B cell (primary cell): ENCODE data around the gene CD40. TPM values are rescaled to one million over a fixed set of nuclear protein-coding genes. Genes with fewer than 3 reads are reported as not detected.

ENCODE experiments used
- ATAC-seq: fragments of 200-7000 bp; cut with Tn5 transposase; one replicate; pipeline ENCODE4 v1.10.0; 2021; ENCODE audit warnings: low read depth, mild to moderate bottlenecking, moderate number of reproducible peaks, moderate library complexity
- CTCF ChIA-PET: fragments of 350-600 bp; sonication (Branson Sonifier 250); formaldehyde crosslinking; loops from one replicate; lab custom pipeline; 2021; ENCODE audit warnings: antibody characterized with exemption, inconsistent platforms; lab: Charles Lee
- POLR2A ChIA-PET: fragments of 350-600 bp; sonication (Branson Sonifier 250); formaldehyde crosslinking; loops from one replicate; lab custom pipeline; 2021; ENCODE audit warnings: antibody characterized with exemption; lab: Charles Lee
- DNase-seq: peaks from one replicate; pipeline ENCODE4 v3.0.0; 2013
- H2AFZ ChIP-seq: 2 replicates; pipeline ENCODE4 v1.6.1; 2012; ENCODE audit warnings: mild to moderate bottlenecking, low read depth, low read length; ENCODE audit not compliant: insufficient read depth, poor library complexity, severe bottlenecking
- H3K27ac ChIP-seq, 2 donors: 1 replicate in 1 of 2; 2 replicates in 1 of 2; pipeline ENCODE4 v1.5.1; 2012 to 2013; ENCODE audit warnings: low read length in 2 of 2, mild to moderate bottlenecking in 2 of 2, moderate library complexity in 1 of 2
- H3K27me3 ChIP-seq, 4 experiments: fragments of 200-600 bp in 1 of 4; sonication (generic) in 1 of 4; replicated peaks in 1 of 4; 1 replicate in 2 of 4; 2 replicates in 2 of 4; pipeline versions ENCODE4 v1.6.1 to v1.7.0; 2013 to 2016; ENCODE audit warnings: low read length in 3 of 4, mild to moderate bottlenecking in 2 of 4, mixed read lengths in 1 of 4, moderate library complexity in 1 of 4; ENCODE audit not compliant: insufficient read depth in 4 of 4, control insufficient read depth in 3 of 4; ENCODE audit errors: control extremely low read depth in 1 of 4
- H3K36me3 ChIP-seq, 2 experiments: replicated peaks in 1 of 2; 1 replicate in 1 of 2; 2 replicates in 1 of 2; pipeline versions ENCODE4 v1.6.1 to v1.7.1; 2013; ENCODE audit warnings: low read length in 1 of 2; ENCODE audit not compliant: insufficient read depth in 2 of 2, control insufficient read depth in 1 of 2; ENCODE audit errors: control extremely low read depth in 1 of 2, extremely low read depth in 1 of 2
- H3K4me1 ChIP-seq, 2 donors: fragments of 200-600 bp in 1 of 2; sonication (generic) in 1 of 2; 1 replicate in 1 of 2; 2 replicates in 1 of 2; pipeline versions ENCODE4 v1.5.1 to v1.6.1; 2013 to 2017; ENCODE audit warnings: low read length in 2 of 2; ENCODE audit not compliant: control insufficient read depth in 2 of 2, insufficient read depth in 2 of 2
- H3K4me2 ChIP-seq: replicated peaks from 2 replicates; pipeline ENCODE3; 2012; ENCODE audit warnings: mild to moderate bottlenecking, low read depth, low read length; ENCODE audit not compliant: poor library complexity, severe bottlenecking
- H3K4me3 ChIP-seq, 5 experiments: fragments of 200-600 bp in 1 of 5; sonication (generic) in 1 of 5; 1 replicate in 3 of 5; 2 replicates in 2 of 5; pipeline versions ENCODE4 v1.5.1 to v1.7.0; 2011 to 2016; ENCODE audit warnings: low read length in 4 of 5, mild to moderate bottlenecking in 4 of 5, low read depth in 2 of 5, control low read depth in 1 of 5, moderate library complexity in 1 of 5; ENCODE audit not compliant: insufficient read depth in 1 of 5; ENCODE audit errors: control extremely low read depth in 1 of 5, extremely low read depth in 1 of 5
- H3K79me2 ChIP-seq: fragments of 200-600 bp; sonication (generic); one replicate; pipeline ENCODE4 v1.6.0; 2016; ENCODE audit warnings: low read length; ENCODE audit not compliant: control insufficient read depth, insufficient read depth
- H3K9ac ChIP-seq: fragments of 200-600 bp; sonication (generic); 2 replicates; pipeline ENCODE4 v1.6.1; 2017; ENCODE audit warnings: mild to moderate bottlenecking, low read length, moderate library complexity
- H3K9me3 ChIP-seq, 3 donors: one replicate each; pipeline versions ENCODE4 v1.6.1 to v1.7.1; 2013; ENCODE audit warnings: low read length in 2 of 3; ENCODE audit not compliant: control insufficient read depth in 2 of 3, insufficient read depth in 1 of 3; ENCODE audit errors: control extremely low read depth in 1 of 3
- H4K20me1 ChIP-seq: 2 replicates; pipeline ENCODE4 v1.6.0; 2012; ENCODE audit warnings: mild to moderate bottlenecking, low read length; ENCODE audit not compliant: insufficient read depth, control insufficient read depth, poor library complexity, severe bottlenecking
- H3K27ac Mint-ChIP-seq: one replicate; pipeline ENCODE4 v1.8.0; 2021; ENCODE audit warnings: mixed read lengths
- H3K27me3 Mint-ChIP-seq: one replicate; pipeline ENCODE4 v1.8.0; 2021; ENCODE audit warnings: mixed read lengths
- H3K4me1 Mint-ChIP-seq: one replicate; pipeline ENCODE4 v1.8.0; 2021; ENCODE audit warnings: mixed read lengths
- H3K4me3 Mint-ChIP-seq: one replicate; pipeline ENCODE4 v1.8.0; 2021; ENCODE audit warnings: mixed read lengths
- H3K9me3 Mint-ChIP-seq: one replicate; pipeline ENCODE4 v1.8.0; 2022; ENCODE audit warnings: mixed read lengths; ENCODE audit not compliant: insufficient read depth
- EZH2 ChIP-seq: IDR thresholded peaks from 2 replicates; pipeline ENCODE4 v1.6.1; 2012; ENCODE audit warnings: borderline replicate concordance, low read depth, mild to moderate bottlenecking, moderate library complexity, low read length; ENCODE audit not compliant: insufficient read depth, poor library complexity, severe bottlenecking
- WGBS: methylation state at CpG from one replicate; pipeline ENCODE4 v1.1.5; 2013; ENCODE audit warnings: missing lambda C conversion rate; ENCODE audit not compliant: insufficient coverage; 5-methylcytosine and 5-hydroxymethylcytosine counted together
- intact Hi-C: fragments of 100-400 bp; cut with micrococcal nuclease; formaldehyde crosslinking; loops from one replicate; pipeline ENCODE4 v1.10.0; 2022
- polyA plus RNA-seq: library from polyadenylated mRNA; depleted of rRNA; stranded (reverse); fragments of >200 nt; gene quantifications from 2 replicates; pipeline ENCODE4 v1.2.3, GENCODE V29; 2012
- total RNA-seq, 2 donors: library from RNA; stranded (reverse); fragments of 120-200 nt in 1 of 2; gene quantifications; 1 replicate in 1 of 2; 2 replicates in 1 of 2; pipeline versions ENCODE4 v1.2.3 to v1.2.4, GENCODE V29; 2013 to 2022
- TF ChIP-seq, protein P1 (sequence below): fragments of 200-600 bp; IDR thresholded peaks from one replicate; pipeline ENCODE4 v1.8.0; 2022; ENCODE audit warnings: antibody characterized with exemption, mild to moderate bottlenecking

CD40 gene
- total and polyA plus RNA-seq, 2 donors (not counting 1 experiment from before 2014, with no cell fraction given), result 210 to 215 TPM

GRCh38 chr20:46073024-46073423, 45.1 kb upstream of the CD40 start:
- no peaks in the 10 kb centered on the region for H3K9me3 ChIP-seq
- H3K4me1 ChIP-seq, result no peaks in the 10 kb centered on the region
- ChIA-PET CTCF (no interaction called here), POLR2A (no interaction called here)
- no peak overlapping the region for H2AFZ ChIP-seq
- ATAC-seq (no peak), DNase-seq (no peak)
- H3K27me3 ChIP-seq, result no peaks in the 10 kb centered on the region
- H3K9me3 Mint-ChIP-seq, result no peaks in the 10 kb centered on the region
- TF ChIP-seq EZH2, result no peak
- TF ChIP-seq, protein P1, sequence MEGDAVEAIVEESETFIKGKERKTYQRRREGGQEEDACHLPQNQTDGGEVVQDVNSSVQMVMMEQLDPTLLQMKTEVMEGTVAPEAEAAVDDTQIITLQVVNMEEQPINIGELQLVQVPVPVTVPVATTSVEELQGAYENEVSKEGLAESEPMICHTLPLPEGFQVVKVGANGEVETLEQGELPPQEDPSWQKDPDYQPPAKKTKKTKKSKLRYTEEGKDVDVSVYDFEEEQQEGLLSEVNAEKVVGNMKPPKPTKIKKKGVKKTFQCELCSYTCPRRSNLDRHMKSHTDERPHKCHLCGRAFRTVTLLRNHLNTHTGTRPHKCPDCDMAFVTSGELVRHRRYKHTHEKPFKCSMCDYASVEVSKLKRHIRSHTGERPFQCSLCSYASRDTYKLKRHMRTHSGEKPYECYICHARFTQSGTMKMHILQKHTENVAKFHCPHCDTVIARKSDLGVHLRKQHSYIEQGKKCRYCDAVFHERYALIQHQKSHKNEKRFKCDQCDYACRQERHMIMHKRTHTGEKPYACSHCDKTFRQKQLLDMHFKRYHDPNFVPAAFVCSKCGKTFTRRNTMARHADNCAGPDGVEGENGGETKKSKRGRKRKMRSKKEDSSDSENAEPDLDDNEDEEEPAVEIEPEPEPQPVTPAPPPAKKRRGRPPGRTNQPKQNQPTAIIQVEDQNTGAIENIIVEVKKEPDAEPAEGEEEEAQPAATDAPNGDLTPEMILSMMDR, result no peak
- H3K4me3 Mint-ChIP-seq, result no peak overlapping the region
- H3K27ac ChIP-seq, result no peak overlapping the region
- H3K4me2 ChIP-seq, result no peak overlapping the region
- H4K20me1 ChIP-seq, result peaks cover 84% of the 10 kb centered on the region
- H3K79me2 ChIP-seq, result peaks cover 25% of the 10 kb centered on the region
- no peak overlapping the region for H3K27ac Mint-ChIP-seq
- no peak overlapping the region for H3K9ac ChIP-seq
- intact Hi-C loops, result no loop called here
- no peak overlapping the region for H3K4me3 ChIP-seq
- H3K4me1 Mint-ChIP-seq, result peaks cover 2% of the 10 kb centered on the region
- WGBS, result 90% methylated on average over 2 of the region's 4 CpGs
- peaks cover 10 to 70% of the 10 kb centered on the region in 2 experiments for H3K36me3 ChIP-seq
- H3K27me3 Mint-ChIP-seq, result no peaks in the 10 kb centered on the region

DNA sequence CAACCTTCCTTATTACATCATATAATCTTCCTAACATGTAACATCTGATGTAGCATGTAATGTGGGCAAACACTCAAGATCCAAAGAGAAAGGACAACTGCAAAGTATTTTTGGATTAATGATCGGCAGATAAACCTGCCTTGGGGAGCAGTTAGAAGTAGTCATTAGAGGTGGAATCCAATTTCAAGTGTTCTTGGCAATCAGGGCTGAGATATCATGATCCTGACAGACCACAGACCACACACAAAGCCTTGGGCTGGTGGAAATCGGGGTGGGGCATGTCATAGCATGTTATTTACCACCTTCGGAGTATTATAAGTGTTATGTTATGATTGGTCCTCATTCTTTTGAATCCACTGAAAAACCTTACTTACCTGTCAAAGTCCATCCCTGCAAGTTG, 44.7 kb upstream of the CD40 start:
- CTCF ChIA-PET, result interaction anchor here (1.8 kb wide), 1 partner anchor 12 kb away, joined by 3 read pairs; no protein-coding TSS in a partner anchor

More for the DNA sequence above, 44.7 kb upstream of the CD40 start:
- H3K9me3 Mint-ChIP-seq, result no peaks in the 10 kb centered on the region
- TF ChIP-seq, protein P1, result no peak
- TF ChIP-seq EZH2, result no peak
- no peak overlapping the region for H3K4me3 Mint-ChIP-seq
- peaks cover 2% of the 10 kb centered on the region for H3K4me1 Mint-ChIP-seq
- H3K4me2 ChIP-seq, result no peak overlapping the region
- H3K27ac ChIP-seq, result no peak overlapping the region
- no peak overlapping the region for H2AFZ ChIP-seq
- H3K27me3 Mint-ChIP-seq, result no peaks in the 10 kb centered on the region
- DNase-seq, result no peak
- no peak overlapping the region for H3K4me3 ChIP-seq
- H4K20me1 ChIP-seq, result peaks cover 84% of the 10 kb centered on the region
- 100% methylated on average over 1 of the region's 3 CpGs for WGBS
- H3K27me3 ChIP-seq, result no peaks in the 10 kb centered on the region
- H3K4me1 ChIP-seq, result no peaks in the 10 kb centered on the region
- H3K79me2 ChIP-seq, result peaks cover 30% of the 10 kb centered on the region
- intact Hi-C loops, result no loop called here
- POLR2A ChIA-PET, result no interaction called here
- no peak overlapping the region for H3K9ac ChIP-seq
- peaks cover 8 to 70% of the 10 kb centered on the region in 2 experiments for H3K36me3 ChIP-seq
- no peak overlapping the region for H3K27ac Mint-ChIP-seq
- ATAC-seq, result no peak
- H3K9me3 ChIP-seq, result no peaks in the 10 kb centered on the region
